K562 (cell line): ENCODE results near the gene USH2A.

Experiments
- CBX8 ChIP-seq: fragments of 200-600 bp; sonication (generic); IDR thresholded peaks from 2 replicates; pipeline ENCODE4 v1.6.1; 2012; ENCODE audit warnings: borderline replicate concordance, mixed run types, low read depth, mild to moderate bottlenecking, moderate library complexity, mixed read lengths, low read length, control low read depth, inconsistent platforms; ENCODE audit not compliant: poor library complexity, severe bottlenecking; ENCODE audit errors: extremely low read depth
- CTCF ChIP-seq, 3 experiments: IDR thresholded peaks in 2 of 3; conservative IDR thresholded peaks in 1 of 3; 2 replicates each; pipeline ENCODE4 v1.5.1; 2011 to 2012; ENCODE audit warnings: low read length in 3 of 3, mild to moderate bottlenecking in 3 of 3, control low read depth in 2 of 3, improper control_type of control experiment in 1 of 3, inconsistent platforms in 1 of 3, low read depth in 1 of 3, mixed read lengths in 1 of 3, moderate library complexity in 1 of 3; ENCODE audit not compliant: insufficient read depth in 2 of 3
- FOS ChIP-seq: IDR thresholded peaks from 3 replicates; pipeline ENCODE4 v1.6.1; 2011; ENCODE audit not compliant: insufficient read length; ENCODE audit errors: extremely low read depth
- IRF2 ChIP-seq: sonication (generic); formaldehyde crosslinking; IDR thresholded peaks from 2 replicates; pipeline ENCODE4 v1.8.1; 2022; ENCODE audit warnings: mild to moderate bottlenecking, missing genetic modification reagents
- MEIS2 ChIP-seq: fragments of 450-650 bp; IDR thresholded peaks from 2 replicates; pipeline ENCODE4 v1.6.1; 2014; ENCODE audit warnings: mild to moderate bottlenecking; ENCODE audit not compliant: partially characterized antibody
- MTA2 ChIP-seq: fragments of 450-650 bp; IDR thresholded peaks from 2 replicates; pipeline ENCODE4 v1.6.1; 2016; ENCODE audit warnings: low read depth
- POLR2AphosphoS5 ChIP-seq: IDR thresholded peaks from 2 replicates; pipeline ENCODE4 v1.6.1; 2011; ENCODE audit warnings: mild to moderate bottlenecking, low read depth, low read length, moderate library complexity; ENCODE audit not compliant: control insufficient read depth, insufficient read depth
- TF ChIP-seq, protein P1 (sequence below), 2 experiments: fragments of 450-650 bp; formaldehyde crosslinking in 1 of 2; IDR thresholded peaks; 2 replicates each; pipeline versions ENCODE4 v1.4.0 to v1.6.1; 2014 to 2020; ENCODE audit warnings: mild to moderate bottlenecking in 2 of 2, borderline replicate concordance in 1 of 2, low read depth in 1 of 2

GRCh38 chr1:216433175-216433574, 9.9 kb upstream of the USH2A start:
- TF ChIP-seq CBX8 (no peak), MTA2 (no peak), FOS (no peak), CTCF (IDR thresholded peaks at IDR 0.05 in 2 of 3, conservative IDR thresholded peaks at IDR 0.05 in 1 of 3; ENCODE audit: insufficient read depth in 2 of 3, low read depth in 1 of 3, low read length in 3 of 3) (no peak), POLR2AphosphoS5 (no peak), MEIS2 (no peak), IRF2 (CRISPR knock-in tag) (no peak)
- TF ChIP-seq, protein P1, sequence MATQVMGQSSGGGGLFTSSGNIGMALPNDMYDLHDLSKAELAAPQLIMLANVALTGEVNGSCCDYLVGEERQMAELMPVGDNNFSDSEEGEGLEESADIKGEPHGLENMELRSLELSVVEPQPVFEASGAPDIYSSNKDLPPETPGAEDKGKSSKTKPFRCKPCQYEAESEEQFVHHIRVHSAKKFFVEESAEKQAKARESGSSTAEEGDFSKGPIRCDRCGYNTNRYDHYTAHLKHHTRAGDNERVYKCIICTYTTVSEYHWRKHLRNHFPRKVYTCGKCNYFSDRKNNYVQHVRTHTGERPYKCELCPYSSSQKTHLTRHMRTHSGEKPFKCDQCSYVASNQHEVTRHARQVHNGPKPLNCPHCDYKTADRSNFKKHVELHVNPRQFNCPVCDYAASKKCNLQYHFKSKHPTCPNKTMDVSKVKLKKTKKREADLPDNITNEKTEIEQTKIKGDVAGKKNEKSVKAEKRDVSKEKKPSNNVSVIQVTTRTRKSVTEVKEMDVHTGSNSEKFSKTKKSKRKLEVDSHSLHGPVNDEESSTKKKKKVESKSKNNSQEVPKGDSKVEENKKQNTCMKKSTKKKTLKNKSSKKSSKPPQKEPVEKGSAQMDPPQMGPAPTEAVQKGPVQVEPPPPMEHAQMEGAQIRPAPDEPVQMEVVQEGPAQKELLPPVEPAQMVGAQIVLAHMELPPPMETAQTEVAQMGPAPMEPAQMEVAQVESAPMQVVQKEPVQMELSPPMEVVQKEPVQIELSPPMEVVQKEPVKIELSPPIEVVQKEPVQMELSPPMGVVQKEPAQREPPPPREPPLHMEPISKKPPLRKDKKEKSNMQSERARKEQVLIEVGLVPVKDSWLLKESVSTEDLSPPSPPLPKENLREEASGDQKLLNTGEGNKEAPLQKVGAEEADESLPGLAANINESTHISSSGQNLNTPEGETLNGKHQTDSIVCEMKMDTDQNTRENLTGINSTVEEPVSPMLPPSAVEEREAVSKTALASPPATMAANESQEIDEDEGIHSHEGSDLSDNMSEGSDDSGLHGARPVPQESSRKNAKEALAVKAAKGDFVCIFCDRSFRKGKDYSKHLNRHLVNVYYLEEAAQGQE (IDR thresholded peaks at IDR 0.05; ENCODE audit: borderline replicate concordance): no peak
- TF ChIP-seq, protein P1 (CRISPR knock-in tag; IDR thresholded peaks at IDR 0.05; ENCODE audit: low read depth): no peak
